ENCODE measurements around the gene LRRC1. TPM values are rescaled to one million over a fixed set of nuclear protein-coding genes. Genes with fewer than 3 reads are reported as not detected.

LRRC1 gene
- polyA plus RNA-seq, 1 donor (not counting 4 experiments of a cell fraction or from before 2014, with no cell fraction given) = 19.7 TPM

GRCh38 chr6:53854843-53855567, 60.2 kb downstream of the LRRC1 start:
- H3K79me2 ChIP-seq (ENCODE audit: control insufficient read depth, insufficient read depth, low read length) = peaks cover 55% of the 10 kb centered on the region
- no peaks in the 10 kb centered on the region for H3K9me1 ChIP-seq (ENCODE audit: control insufficient read depth, extremely low read depth, insufficient read depth, low read length)
- H4K20me1 ChIP-seq (ENCODE audit: control insufficient read depth, extremely low read depth, insufficient read depth, low read length) = no peaks in the 10 kb centered on the region
- H3K36me3 ChIP-seq (ENCODE audit: control insufficient read depth in 2 of 2, extremely low read depth in 1 of 2, insufficient read depth in 2 of 2, low read length in 2 of 2) = no peaks in the 10 kb centered on the region
- H3K9me3 ChIP-seq (ENCODE audit: control insufficient read depth, low read depth, low read length) = no peaks in the 10 kb centered on the region
- H3K27me3 ChIP-seq (ENCODE audit: control insufficient read depth, extremely low read depth, insufficient read depth, low read length) = no peaks in the 10 kb centered on the region
- FAIRE-seq = peak; percentile 83
- H2AFZ ChIP-seq (ENCODE audit: control insufficient read depth, low read length) = no peak overlapping the region
- H3K27ac ChIP-seq (ENCODE audit: control insufficient read depth, insufficient read depth, low read length) = peak overlapping the region; percentile 42
- H3K4me2 ChIP-seq (ENCODE audit: control insufficient read depth, extremely low read depth, insufficient read depth, low read depth, low read length) = peak overlapping the region; percentile 61
- TF ChIP-seq EZH2 (IDR thresholded peaks at IDR 0.05; ENCODE audit: low read length) (no peak), CTCF (optimal IDR thresholded peaks at IDR 0.05 in 1 of 3, IDR thresholded peaks at IDR 0.05 in 1 of 3, conservative IDR thresholded peaks at IDR 0.05 in 1 of 3; ENCODE audit: extremely low read depth in 1 of 3, insufficient read depth in 2 of 3, low read length in 3 of 3) (no peak)
- peaks cover 32% of the 10 kb centered on the region for H3K4me1 ChIP-seq (ENCODE audit: control insufficient read depth, extremely low read depth, insufficient read depth, low read length)
- no peak overlapping the region for H3K4me3 ChIP-seq (ENCODE audit: control insufficient read depth in 2 of 3, extremely low read depth in 1 of 3, insufficient read depth in 2 of 3, low read depth in 1 of 3, low read length in 3 of 3)
- dilution Hi-C loops (cut with MboI; ENCODE audit: extremely low pct_ligation_motif_present, low sequenced_read_pairs) = no loop called here
- DNase-seq (ENCODE audit: low read depth, low spot score) = peak; percentile 50
- no peak overlapping the region for H3K9ac ChIP-seq (ENCODE audit: control insufficient read depth, extremely low read depth, insufficient read depth, low read length)

- peaks cover 55% of the 10 kb centered on the region for H3K79me2 ChIP-seq (ENCODE audit: control insufficient read depth, insufficient read depth, low read length)
- peaks cover 32% of the 10 kb centered on the region for H3K4me1 ChIP-seq (ENCODE audit: control insufficient read depth, extremely low read depth, insufficient read depth, low read length)
- DNase-seq (ENCODE audit: low read depth, low spot score) (no peak), FAIRE-seq (no peak)
- H3K9me3 ChIP-seq (ENCODE audit: control insufficient read depth, low read depth, low read length) = no peaks in the 10 kb centered on the region
- no peaks in the 10 kb centered on the region for H4K20me1 ChIP-seq (ENCODE audit: control insufficient read depth, extremely low read depth, insufficient read depth, low read length)
- H3K9ac ChIP-seq (ENCODE audit: control insufficient read depth, extremely low read depth, insufficient read depth, low read length) = no peak overlapping the region
- H3K9me1 ChIP-seq (ENCODE audit: control insufficient read depth, extremely low read depth, insufficient read depth, low read length) = no peaks in the 10 kb centered on the region
- no peaks in the 10 kb centered on the region for H3K27me3 ChIP-seq (ENCODE audit: control insufficient read depth, extremely low read depth, insufficient read depth, low read length)
- no peak overlapping the region for H3K4me3 ChIP-seq (ENCODE audit: control insufficient read depth in 2 of 3, extremely low read depth in 1 of 3, insufficient read depth in 2 of 3, low read depth in 1 of 3, low read length in 3 of 3)
- dilution Hi-C loops (cut with MboI; ENCODE audit: extremely low pct_ligation_motif_present, low sequenced_read_pairs) = no loop called here
- H3K4me2 ChIP-seq (ENCODE audit: control insufficient read depth, extremely low read depth, insufficient read depth, low read depth, low read length) = no peak overlapping the region
- TF ChIP-seq EZH2 (IDR thresholded peaks at IDR 0.05; ENCODE audit: low read length) (no peak), CTCF (optimal IDR thresholded peaks at IDR 0.05 in 1 of 3, IDR thresholded peaks at IDR 0.05 in 1 of 3, conservative IDR thresholded peaks at IDR 0.05 in 1 of 3; ENCODE audit: extremely low read depth in 1 of 3, insufficient read depth in 2 of 3, low read length in 3 of 3) (no peak)
- H3K36me3 ChIP-seq (ENCODE audit: control insufficient read depth in 2 of 2, extremely low read depth in 1 of 2, insufficient read depth in 2 of 2, low read length in 2 of 2) = no peaks in the 10 kb centered on the region
- H2AFZ ChIP-seq (ENCODE audit: control insufficient read depth, low read length) = no peak overlapping the region
- no peak overlapping the region for H3K27ac ChIP-seq (ENCODE audit: control insufficient read depth, insufficient read depth, low read length)
These were observed 61.1 kb downstream of the LRRC1 start for GRCh38 chr6:53855940-53856339.

All from keratinocyte (primary cell).